ENCODE results near the gene DRD2. TPM values are rescaled to one million over a fixed set of nuclear protein-coding genes. Genes with fewer than 3 reads are reported as not detected.

DRD2 gene
- total RNA-seq, 1 donor from 2014 or later, result not detected

DNA sequence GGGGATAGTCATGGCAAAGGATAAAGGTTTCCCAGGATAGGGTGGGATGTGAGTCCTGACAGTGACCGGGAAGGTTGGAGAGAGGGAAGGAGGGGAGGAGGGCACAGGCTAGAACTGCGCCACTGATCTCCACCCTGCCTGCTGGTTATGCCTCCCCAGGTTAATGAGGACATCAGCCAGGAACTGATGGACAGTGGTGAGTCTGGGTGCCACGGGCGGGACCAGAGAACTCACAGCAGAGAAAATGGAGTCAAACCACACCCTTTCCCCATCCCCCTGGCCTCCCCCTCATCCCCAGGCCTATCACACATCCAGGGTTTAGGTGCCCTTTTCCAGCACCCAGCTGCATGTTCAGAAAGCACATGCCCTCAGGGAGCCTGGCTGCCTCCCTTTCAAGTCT is 77.4 kb downstream of the DRD2 start:
- Histone ChIP-seq H3K9ac (ENCODE audit: low read depth in 1 of 3, low read length in 3 of 3) (no peak overlapping the region), H3K27ac (ENCODE audit: low read depth, low read length) (no peak overlapping the region), H3K36me3 (ENCODE audit: control insufficient read depth in 3 of 3, insufficient read depth in 3 of 3, low read length in 3 of 3) (peaks cover 0 to 2% (median 0%) of the 10 kb centered on the region in 3 donors), H3K9me3 (ENCODE audit: control insufficient read depth in 3 of 3, low read length in 3 of 3) (no peaks in the 10 kb centered on the region), H3K4me3 (ENCODE audit: low read length in 3 of 3) (no peak overlapping the region), H3K4me1 (ENCODE audit: control insufficient read depth in 3 of 3, insufficient read depth in 3 of 3, low read length in 3 of 3) (peaks cover 0 to 21% (median 14%) of the 10 kb centered on the region in 3 donors), H3K27me3 (ENCODE audit: control insufficient read depth in 3 of 3, insufficient read depth in 3 of 3, low read length in 3 of 3) (no peaks in the 10 kb centered on the region)

DNA sequence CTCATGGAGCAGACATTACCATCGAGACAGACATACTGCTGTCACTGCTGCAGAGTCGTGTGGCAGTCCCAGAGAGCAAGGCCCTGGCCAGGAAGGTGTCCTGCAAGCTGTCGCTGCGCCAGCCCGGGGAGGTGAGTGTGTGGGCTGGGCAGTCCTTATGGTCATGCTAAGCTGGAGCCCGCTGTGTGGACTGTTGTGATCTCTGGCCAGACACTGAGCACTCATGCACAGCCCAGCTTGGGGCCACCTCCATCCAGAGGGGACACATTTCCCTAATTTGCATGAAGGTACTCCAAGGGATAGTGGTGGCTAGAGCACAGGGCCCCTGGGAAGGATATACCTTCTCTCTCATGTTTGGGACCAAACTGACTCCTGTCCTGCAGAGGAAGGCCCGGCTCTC is 78.0 kb downstream of the DRD2 start:
- no peak overlapping the region for H3K27ac ChIP-seq (ENCODE audit: low read depth, low read length)
- peaks cover 0 to 2% (median 0%) of the 10 kb centered on the region in 3 donors for H3K36me3 ChIP-seq (ENCODE audit: control insufficient read depth in 3 of 3, insufficient read depth in 3 of 3, low read length in 3 of 3)
- H3K4me1 ChIP-seq (ENCODE audit: control insufficient read depth in 3 of 3, insufficient read depth in 3 of 3, low read length in 3 of 3), result peaks cover 0 to 21% (median 14%) of the 10 kb centered on the region in 3 donors
- H3K27me3 ChIP-seq (ENCODE audit: control insufficient read depth in 3 of 3, insufficient read depth in 3 of 3, low read length in 3 of 3), result no peaks in the 10 kb centered on the region
- no peak overlapping the region for H3K4me3 ChIP-seq (ENCODE audit: low read length in 3 of 3)
- H3K9ac ChIP-seq (ENCODE audit: low read depth in 1 of 3, low read length in 3 of 3), result no peak overlapping the region
- no peaks in the 10 kb centered on the region for H3K9me3 ChIP-seq (ENCODE audit: control insufficient read depth in 3 of 3, low read length in 3 of 3)

DNA sequence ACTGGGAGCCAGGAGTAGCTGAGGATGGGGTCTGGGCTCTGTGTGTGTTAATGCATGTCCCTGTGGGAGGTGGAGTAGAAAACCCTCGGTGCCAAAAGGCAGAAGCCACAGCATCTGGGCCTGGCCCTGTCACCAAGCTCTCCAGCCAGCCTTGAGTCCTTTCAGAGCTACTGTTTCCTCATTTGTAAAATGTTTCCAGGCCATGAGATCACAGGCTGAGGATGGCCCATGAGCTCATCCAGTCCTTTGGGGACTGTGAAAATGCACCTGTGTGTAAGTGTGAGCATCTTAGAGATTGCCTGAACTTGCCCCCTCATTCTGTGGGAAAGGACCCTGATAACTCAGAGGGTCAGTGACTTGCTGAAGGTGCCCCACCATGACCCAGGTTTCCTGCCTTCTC is 78.5 kb downstream of the DRD2 start:
- no peak overlapping the region for H3K4me3 ChIP-seq (ENCODE audit: low read length in 3 of 3)
- no peak overlapping the region for H3K27ac ChIP-seq (ENCODE audit: low read depth, low read length)
- peaks cover 0 to 2% (median 0%) of the 10 kb centered on the region in 3 donors for H3K36me3 ChIP-seq (ENCODE audit: control insufficient read depth in 3 of 3, insufficient read depth in 3 of 3, low read length in 3 of 3)
- no peaks in the 10 kb centered on the region for H3K9me3 ChIP-seq (ENCODE audit: control insufficient read depth in 3 of 3, low read length in 3 of 3)
- H3K9ac ChIP-seq (ENCODE audit: low read depth in 1 of 3, low read length in 3 of 3), result no peak overlapping the region
- H3K4me1 ChIP-seq (ENCODE audit: control insufficient read depth in 3 of 3, insufficient read depth in 3 of 3, low read length in 3 of 3), result peaks cover 0 to 17% (median 14%) of the 10 kb centered on the region in 3 donors
- H3K27me3 ChIP-seq (ENCODE audit: control insufficient read depth in 3 of 3, insufficient read depth in 3 of 3, low read length in 3 of 3), result no peaks in the 10 kb centered on the region

DNA sequence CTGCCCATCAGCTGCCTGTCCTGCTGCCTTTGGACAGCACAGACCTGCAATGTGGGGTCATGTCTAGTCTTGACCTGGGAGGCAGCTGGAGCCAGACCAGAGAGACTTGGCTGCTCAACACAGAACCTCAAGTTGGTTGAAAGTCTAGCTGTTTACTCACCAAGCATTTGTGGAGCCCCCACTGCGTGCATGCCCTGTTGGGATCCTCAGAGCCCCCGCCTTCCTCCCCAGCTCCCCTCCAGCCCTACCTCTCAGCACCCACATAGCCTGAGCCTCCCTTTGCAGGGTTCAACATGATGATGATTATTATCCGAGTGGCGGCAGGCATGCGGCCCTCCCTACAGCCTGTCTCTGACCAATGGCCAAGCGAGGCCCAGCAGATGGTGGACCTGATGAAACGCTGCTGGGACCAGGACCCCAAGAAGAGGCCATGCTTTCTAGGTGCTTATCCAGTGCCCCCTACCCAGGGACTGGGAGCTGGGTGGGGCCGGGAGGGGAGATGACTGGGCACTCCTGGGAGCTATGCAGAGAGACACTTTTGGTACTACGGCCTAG is 79.3 kb downstream of the DRD2 start:
- no peaks in the 10 kb centered on the region for H3K9me3 ChIP-seq (ENCODE audit: control insufficient read depth in 3 of 3, low read length in 3 of 3)
- no peak overlapping the region for H3K4me3 ChIP-seq (ENCODE audit: low read length in 3 of 3)
- peaks cover 0 to 2% (median 0%) of the 10 kb centered on the region in 3 donors for H3K36me3 ChIP-seq (ENCODE audit: control insufficient read depth in 3 of 3, insufficient read depth in 3 of 3, low read length in 3 of 3)
- H3K27ac ChIP-seq (ENCODE audit: low read depth, low read length), result no peak overlapping the region
- H3K9ac ChIP-seq (ENCODE audit: low read depth in 1 of 3, low read length in 3 of 3), result no peak overlapping the region
- H3K27me3 ChIP-seq (ENCODE audit: control insufficient read depth in 3 of 3, insufficient read depth in 3 of 3, low read length in 3 of 3), result no peaks in the 10 kb centered on the region
- peaks cover 0 to 12% (median 8%) of the 10 kb centered on the region in 3 donors for H3K4me1 ChIP-seq (ENCODE audit: control insufficient read depth in 3 of 3, insufficient read depth in 3 of 3, low read length in 3 of 3)

DNA sequence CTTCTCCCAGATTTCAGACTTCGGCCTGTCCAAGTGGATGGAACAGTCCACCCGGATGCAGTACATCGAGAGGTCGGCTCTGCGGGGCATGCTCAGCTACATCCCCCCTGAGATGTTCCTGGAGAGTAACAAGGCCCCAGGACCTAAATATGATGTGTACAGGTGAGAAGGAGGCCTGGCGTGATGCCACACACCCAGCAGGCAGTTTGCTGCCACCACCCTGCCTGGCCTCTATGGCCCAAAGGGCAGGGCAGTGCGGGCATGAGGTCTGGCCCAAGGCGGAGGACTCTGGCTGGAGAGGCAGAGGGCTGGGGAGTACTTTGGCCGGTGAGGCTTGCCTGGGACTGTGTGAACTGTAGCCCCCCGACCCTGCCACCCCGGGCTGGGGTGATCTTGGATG is 80.3 kb downstream of the DRD2 start:
- H3K9ac ChIP-seq (ENCODE audit: low read depth in 1 of 3, low read length in 3 of 3), result no peak overlapping the region
- H3K36me3 ChIP-seq (ENCODE audit: control insufficient read depth in 3 of 3, insufficient read depth in 3 of 3, low read length in 3 of 3), result peaks cover 0 to 2% (median 0%) of the 10 kb centered on the region in 3 donors

DNA sequence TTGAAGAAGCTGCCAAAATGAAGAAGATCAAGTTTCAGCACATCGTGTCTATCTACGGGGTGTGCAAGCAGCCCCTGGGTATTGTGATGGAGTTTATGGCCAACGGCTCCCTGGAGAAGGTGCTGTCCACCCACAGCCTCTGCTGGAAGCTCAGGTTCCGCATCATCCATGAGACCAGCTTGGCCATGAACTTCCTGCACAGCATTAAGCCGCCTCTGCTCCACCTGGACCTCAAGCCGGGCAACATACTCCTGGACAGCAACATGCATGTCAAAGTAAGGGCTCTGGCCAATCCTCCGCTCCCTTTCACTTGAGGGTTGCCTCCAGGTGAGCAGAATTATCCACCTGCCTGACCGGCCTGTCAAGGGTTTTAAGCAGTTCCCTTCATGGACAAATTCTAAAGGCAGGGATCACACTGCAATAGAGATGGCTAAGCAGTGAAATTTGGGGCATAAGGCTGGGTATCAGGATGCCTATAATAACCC is 81.7 kb downstream of the DRD2 start:
- no peak overlapping the region for H3K27ac ChIP-seq (ENCODE audit: low read depth, low read length)
- H3K9me3 ChIP-seq (ENCODE audit: control insufficient read depth in 3 of 3, low read length in 3 of 3), result no peaks in the 10 kb centered on the region
- no peak overlapping the region for H3K9ac ChIP-seq (ENCODE audit: low read depth in 1 of 3, low read length in 3 of 3)
- H3K4me3 ChIP-seq (ENCODE audit: low read length in 3 of 3), result no peak overlapping the region
- H3K4me1 ChIP-seq (ENCODE audit: control insufficient read depth in 3 of 3, insufficient read depth in 3 of 3, low read length in 3 of 3), result peaks cover 0 to 12% (median 8%) of the 10 kb centered on the region in 3 donors
- peaks cover 0 to 8% (median 3%) of the 10 kb centered on the region in 3 donors for H3K27me3 ChIP-seq (ENCODE audit: control insufficient read depth in 3 of 3, insufficient read depth in 3 of 3, low read length in 3 of 3)
- H3K36me3 ChIP-seq (ENCODE audit: control insufficient read depth in 3 of 3, insufficient read depth in 3 of 3, low read length in 3 of 3), result no peaks in the 10 kb centered on the region

More for the DNA sequence above, 80.3 kb downstream of the DRD2 start:
- Histone ChIP-seq H3K27ac (ENCODE audit: low read depth, low read length) (no peak overlapping the region), H3K4me3 (ENCODE audit: low read length in 3 of 3) (no peak overlapping the region), H3K27me3 (ENCODE audit: control insufficient read depth in 3 of 3, insufficient read depth in 3 of 3, low read length in 3 of 3) (no peaks in the 10 kb centered on the region), H3K9me3 (ENCODE audit: control insufficient read depth in 3 of 3, low read length in 3 of 3) (no peaks in the 10 kb centered on the region), H3K4me1 (ENCODE audit: control insufficient read depth in 3 of 3, insufficient read depth in 3 of 3, low read length in 3 of 3) (peaks cover 0 to 12% (median 8%) of the 10 kb centered on the region in 3 donors)

DNA sequence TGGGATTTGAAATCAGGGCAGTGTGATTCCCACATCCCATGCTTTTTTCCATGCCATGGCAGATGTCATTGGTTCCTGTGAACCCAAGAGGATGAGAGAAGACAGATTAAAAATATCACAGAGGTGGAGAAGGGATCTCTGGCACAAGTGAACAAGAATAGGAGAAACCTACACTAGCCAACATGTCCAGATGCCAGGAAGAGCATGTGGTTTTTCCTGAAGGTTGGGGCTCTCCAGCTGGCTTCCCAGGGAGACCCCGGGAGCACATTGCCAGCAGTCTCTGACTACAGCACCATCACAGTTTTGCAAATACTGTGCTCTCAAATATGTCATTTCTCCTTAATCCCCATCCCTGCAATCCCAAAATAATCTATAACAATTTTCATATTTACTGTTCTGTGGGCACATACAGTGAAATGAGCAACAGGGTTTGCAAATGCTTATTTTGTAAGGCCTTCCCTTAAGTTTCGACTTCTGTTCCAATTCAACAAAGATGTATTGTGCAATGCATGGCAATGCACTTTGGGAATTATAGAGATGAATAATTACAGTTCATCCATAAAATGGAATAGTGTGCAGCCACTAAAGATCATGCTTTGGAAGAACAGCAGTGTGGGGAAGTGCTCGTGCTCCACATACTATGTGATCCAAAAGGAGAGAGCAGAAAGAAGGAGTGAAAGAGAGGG is 82.8 kb downstream of the DRD2 start:
- H3K27ac ChIP-seq (ENCODE audit: low read depth, low read length), result no peak overlapping the region
- H3K4me1 ChIP-seq (ENCODE audit: control insufficient read depth in 3 of 3, insufficient read depth in 3 of 3, low read length in 3 of 3), result peaks cover 0 to 11% (median 8%) of the 10 kb centered on the region in 3 donors
- no peaks in the 10 kb centered on the region for H3K9me3 ChIP-seq (ENCODE audit: control insufficient read depth in 3 of 3, low read length in 3 of 3)
- H3K9ac ChIP-seq (ENCODE audit: low read depth in 1 of 3, low read length in 3 of 3), result no peak overlapping the region
- H3K36me3 ChIP-seq (ENCODE audit: control insufficient read depth in 3 of 3, insufficient read depth in 3 of 3, low read length in 3 of 3), result no peaks in the 10 kb centered on the region
- H3K27me3 ChIP-seq (ENCODE audit: control insufficient read depth in 3 of 3, insufficient read depth in 3 of 3, low read length in 3 of 3), result peaks cover 6 to 20% (median 14%) of the 10 kb centered on the region in 3 donors
- H3K4me3 ChIP-seq (ENCODE audit: low read length in 3 of 3), result no peak overlapping the region

DNA sequence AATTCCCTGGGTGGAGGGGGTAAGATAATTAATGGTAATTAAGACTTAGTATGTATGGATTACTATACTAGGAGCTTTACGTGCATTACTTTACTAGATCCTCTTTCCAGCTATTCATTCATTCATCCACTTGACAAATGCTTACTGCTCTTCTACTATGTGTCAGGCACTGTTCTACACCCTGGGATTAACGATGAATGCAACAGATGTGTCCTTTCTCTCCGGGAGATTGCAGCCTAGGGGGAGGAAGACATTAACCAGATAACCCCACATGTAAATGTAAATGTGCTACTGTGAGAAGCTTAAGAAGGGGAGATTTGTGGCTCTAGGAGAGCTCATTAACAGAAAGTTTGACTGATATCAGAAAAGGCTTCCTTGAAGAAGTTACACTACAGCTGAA is 85.9 kb downstream of the DRD2 start:
- peaks cover 27 to 31% (median 30%) of the 10 kb centered on the region in 3 donors for H3K27me3 ChIP-seq (ENCODE audit: control insufficient read depth in 3 of 3, insufficient read depth in 3 of 3, low read length in 3 of 3)
- no peaks in the 10 kb centered on the region for H3K36me3 ChIP-seq (ENCODE audit: control insufficient read depth in 3 of 3, insufficient read depth in 3 of 3, low read length in 3 of 3)
- no peak overlapping the region for H3K27ac ChIP-seq (ENCODE audit: low read depth, low read length)
- H3K9me3 ChIP-seq (ENCODE audit: control insufficient read depth in 3 of 3, low read length in 3 of 3), result no peaks in the 10 kb centered on the region
- H3K4me1 ChIP-seq (ENCODE audit: control insufficient read depth in 3 of 3, insufficient read depth in 3 of 3, low read length in 3 of 3), result no peaks in the 10 kb centered on the region
- no peak overlapping the region for H3K9ac ChIP-seq (ENCODE audit: low read depth in 1 of 3, low read length in 3 of 3)
- H3K4me3 ChIP-seq (ENCODE audit: low read length in 3 of 3), result no peak overlapping the region

DNA sequence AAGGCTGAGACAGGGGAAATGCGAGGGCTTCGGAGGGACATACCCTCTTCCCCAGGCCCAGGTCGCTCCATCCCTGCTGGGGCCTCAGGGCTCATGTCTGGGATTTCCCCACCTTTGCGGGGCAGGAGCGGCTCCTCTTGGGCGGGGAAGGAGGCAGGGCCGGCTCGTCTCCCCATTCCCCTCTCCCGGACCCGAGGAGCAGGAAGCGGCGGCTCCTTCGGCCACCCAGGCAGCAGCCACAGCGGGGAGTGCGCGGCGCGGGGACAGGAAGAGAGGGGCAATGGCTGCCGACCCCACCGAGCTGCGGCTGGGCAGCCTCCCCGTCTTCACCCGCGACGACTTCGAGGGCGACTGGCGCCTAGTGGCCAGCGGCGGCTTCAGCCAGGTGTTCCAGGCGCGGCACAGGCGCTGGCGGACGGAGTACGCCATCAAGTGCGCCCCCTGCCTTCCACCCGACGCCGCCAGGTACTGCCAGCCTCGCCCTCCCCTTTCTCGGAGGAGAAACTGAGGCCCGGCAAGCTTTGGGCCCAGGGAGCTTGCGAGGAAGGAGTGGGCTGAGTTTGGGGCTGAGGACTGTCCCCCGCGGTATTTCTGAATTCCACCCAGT is 87.5 kb downstream of the DRD2 start, which contains the start of gene ANKK1:
Gene ANKK1 (plus strand): TSS at position 175 of the 607 bp plus-strand sequence. CDS start 106 bp downstream, at position 281.
- Histone ChIP-seq H3K36me3 (ENCODE audit: control insufficient read depth in 3 of 3, insufficient read depth in 3 of 3, low read length in 3 of 3) (no peaks in the 10 kb centered on the region), H3K9ac (ENCODE audit: low read depth in 1 of 3, low read length in 3 of 3) (no peak within 1 kb of the TSS), H3K4me1 (ENCODE audit: control insufficient read depth in 3 of 3, insufficient read depth in 3 of 3, low read length in 3 of 3) (no peaks in the 10 kb centered on the region), H3K27ac (ENCODE audit: low read depth, low read length) (no peak within 1 kb of the TSS), H3K9me3 (ENCODE audit: control insufficient read depth in 3 of 3, low read length in 3 of 3) (no peaks in the 10 kb centered on the region), H3K27me3 (ENCODE audit: control insufficient read depth in 3 of 3, insufficient read depth in 3 of 3, low read length in 3 of 3) (peaks cover 27 to 31% (median 30%) of the 10 kb centered on the region in 3 donors), H3K4me3 (ENCODE audit: low read length in 3 of 3) (no peak within 1 kb of the TSS)

DNA sequence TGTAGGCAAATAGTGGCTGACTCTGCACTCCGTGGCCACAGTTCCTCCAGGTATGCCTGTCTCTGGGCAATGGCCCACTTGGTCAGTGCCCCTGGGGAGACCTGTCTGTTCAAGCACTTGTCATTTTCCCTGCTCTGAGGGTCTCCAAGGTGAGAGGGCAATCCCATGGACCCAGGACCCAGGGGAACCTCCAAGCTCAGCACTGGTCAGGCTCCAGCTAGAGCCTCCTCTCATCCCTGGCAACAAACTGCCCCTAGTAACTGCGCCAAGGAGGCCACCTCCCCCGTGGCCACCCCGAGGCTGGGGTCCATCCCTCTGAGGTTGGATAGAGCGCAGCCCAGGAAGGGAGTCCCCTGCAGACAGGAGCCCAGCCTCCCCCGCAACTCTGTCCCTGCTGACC is 88.3 kb downstream of the DRD2 start:
- Histone ChIP-seq H3K4me1 (ENCODE audit: control insufficient read depth in 3 of 3, insufficient read depth in 3 of 3, low read length in 3 of 3) (no peaks in the 10 kb centered on the region), H3K9me3 (ENCODE audit: control insufficient read depth in 3 of 3, low read length in 3 of 3) (no peaks in the 10 kb centered on the region), H3K9ac (ENCODE audit: low read depth in 1 of 3, low read length in 3 of 3) (no peak overlapping the region), H3K27me3 (ENCODE audit: control insufficient read depth in 3 of 3, insufficient read depth in 3 of 3, low read length in 3 of 3) (peaks cover 27 to 31% (median 30%) of the 10 kb centered on the region in 3 donors), H3K27ac (ENCODE audit: low read depth, low read length) (no peak overlapping the region), H3K36me3 (ENCODE audit: control insufficient read depth in 3 of 3, insufficient read depth in 3 of 3, low read length in 3 of 3) (no peaks in the 10 kb centered on the region), H3K4me3 (ENCODE audit: low read length in 3 of 3) (no peak overlapping the region)

Data from skeletal muscle tissue (tissue), 4 donors.